OCI-LY1 (cell line): Measurements from ENCODE around the gene PIK3C2B.

ENCODE experiments used
- EZH2 ChIP-seq: fragments of 200-600 bp; sonication (generic), shearing (Covaris generic); IDR thresholded peaks from 2 replicates; pipeline ENCODE4 v1.8.0; 2017; ENCODE audit warnings: borderline replicate concordance, mixed run types, mild to moderate bottlenecking, antibody characterized with exemption, low read length, moderate library complexity, mixed read lengths
- TF ChIP-seq, protein P1 (sequence below): fragments of 200-600 bp; sonication (generic), shearing (Covaris generic); IDR thresholded peaks from 2 replicates; pipeline ENCODE4 v1.5.1; 2017; ENCODE audit warnings: mild to moderate bottlenecking, antibody characterized with exemption, low read length, moderate library complexity, mixed read lengths

DNA sequence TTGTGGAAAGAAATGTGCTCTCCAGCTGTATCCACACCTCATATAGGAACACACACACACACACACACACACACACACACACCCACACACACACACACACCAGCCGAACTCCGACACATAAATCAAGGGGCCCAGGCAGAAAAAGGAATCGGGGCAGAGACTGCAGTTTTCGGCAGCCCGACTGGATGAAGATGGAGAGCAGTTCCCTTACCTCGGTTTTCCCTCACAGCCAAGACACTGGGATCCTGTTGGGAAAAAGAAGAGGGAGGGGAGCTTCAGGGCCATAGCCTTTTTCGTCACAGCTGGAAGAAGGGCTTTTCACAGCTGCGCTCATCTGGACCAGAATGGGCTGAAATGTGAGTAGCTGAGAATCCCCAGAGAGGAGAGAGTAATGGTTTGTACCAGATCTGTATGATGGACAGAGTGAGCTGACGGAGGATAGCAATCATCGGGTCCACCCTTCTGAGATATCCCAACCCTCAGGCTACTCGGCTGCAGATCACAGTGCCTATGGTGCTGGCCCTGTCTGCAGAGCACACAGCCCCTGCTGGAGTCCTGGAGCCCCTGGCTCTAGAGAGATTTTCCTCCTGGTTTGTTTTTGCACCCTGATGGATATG, 37.7 kb downstream of the PIK3C2B start:
- TF ChIP-seq, protein P1, sequence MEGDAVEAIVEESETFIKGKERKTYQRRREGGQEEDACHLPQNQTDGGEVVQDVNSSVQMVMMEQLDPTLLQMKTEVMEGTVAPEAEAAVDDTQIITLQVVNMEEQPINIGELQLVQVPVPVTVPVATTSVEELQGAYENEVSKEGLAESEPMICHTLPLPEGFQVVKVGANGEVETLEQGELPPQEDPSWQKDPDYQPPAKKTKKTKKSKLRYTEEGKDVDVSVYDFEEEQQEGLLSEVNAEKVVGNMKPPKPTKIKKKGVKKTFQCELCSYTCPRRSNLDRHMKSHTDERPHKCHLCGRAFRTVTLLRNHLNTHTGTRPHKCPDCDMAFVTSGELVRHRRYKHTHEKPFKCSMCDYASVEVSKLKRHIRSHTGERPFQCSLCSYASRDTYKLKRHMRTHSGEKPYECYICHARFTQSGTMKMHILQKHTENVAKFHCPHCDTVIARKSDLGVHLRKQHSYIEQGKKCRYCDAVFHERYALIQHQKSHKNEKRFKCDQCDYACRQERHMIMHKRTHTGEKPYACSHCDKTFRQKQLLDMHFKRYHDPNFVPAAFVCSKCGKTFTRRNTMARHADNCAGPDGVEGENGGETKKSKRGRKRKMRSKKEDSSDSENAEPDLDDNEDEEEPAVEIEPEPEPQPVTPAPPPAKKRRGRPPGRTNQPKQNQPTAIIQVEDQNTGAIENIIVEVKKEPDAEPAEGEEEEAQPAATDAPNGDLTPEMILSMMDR = no peak
- TF ChIP-seq EZH2 = no peak
